ENCODE data around the gene FXYD7. TPM values are rescaled to one million over a fixed set of nuclear protein-coding genes. Genes with fewer than 3 reads are reported as not detected.
"Not testable (repeated sequence)": the region's sequence is repeated elsewhere in the genome, so short reads cannot be mapped to it uniquely, and the experiment has no call there.

Gene FXYD7, protein sequence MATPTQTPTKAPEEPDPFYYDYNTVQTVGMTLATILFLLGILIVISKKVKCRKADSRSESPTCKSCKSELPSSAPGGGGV
- total RNA-seq (2014; rRNA removed; shearing (Covaris generic)), result 0.66 and 1.7 TPM in 2 replicates
- 0.58 and 0.84 TPM in 2 replicates for polyA plus RNA-seq (2015; cell fraction: cytosol; rRNA removed)
- polyA plus RNA-seq (2015; cell fraction: nucleus; rRNA removed), result 0.20 TPM in 1 of 2 replicates, not detected in the other

- DNase-seq (ENCODE audit: low read depth), result no peak
These were observed at the start of gene FXYD7 for GRCh38 chr19:35143231-35143715. Gene FXYD7 (plus strand): TSS chr19:35143255. CDS start chr19:35143334, 79 bp downstream.

DNA sequence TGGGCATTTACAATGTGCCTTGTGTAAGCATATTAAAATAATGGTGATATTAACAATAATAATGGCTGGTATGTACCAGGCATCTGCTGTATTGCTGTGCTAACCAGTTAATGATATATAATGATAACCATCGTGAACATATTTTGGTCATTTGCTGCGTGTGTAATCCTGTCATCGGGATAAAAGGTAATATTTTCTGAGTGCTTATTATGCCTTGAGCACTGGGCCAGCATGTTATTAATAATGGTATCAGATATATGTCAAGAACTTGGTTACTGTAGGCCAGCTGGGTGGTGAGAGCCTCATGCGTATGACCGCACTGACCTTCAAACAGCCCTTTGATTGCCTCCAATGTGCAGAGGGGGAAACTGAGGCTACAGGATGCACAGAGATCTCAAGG, 49.6 kb upstream of the FXYD7 start:
- DNase-seq (ENCODE audit: low read depth), result no peak

DNA sequence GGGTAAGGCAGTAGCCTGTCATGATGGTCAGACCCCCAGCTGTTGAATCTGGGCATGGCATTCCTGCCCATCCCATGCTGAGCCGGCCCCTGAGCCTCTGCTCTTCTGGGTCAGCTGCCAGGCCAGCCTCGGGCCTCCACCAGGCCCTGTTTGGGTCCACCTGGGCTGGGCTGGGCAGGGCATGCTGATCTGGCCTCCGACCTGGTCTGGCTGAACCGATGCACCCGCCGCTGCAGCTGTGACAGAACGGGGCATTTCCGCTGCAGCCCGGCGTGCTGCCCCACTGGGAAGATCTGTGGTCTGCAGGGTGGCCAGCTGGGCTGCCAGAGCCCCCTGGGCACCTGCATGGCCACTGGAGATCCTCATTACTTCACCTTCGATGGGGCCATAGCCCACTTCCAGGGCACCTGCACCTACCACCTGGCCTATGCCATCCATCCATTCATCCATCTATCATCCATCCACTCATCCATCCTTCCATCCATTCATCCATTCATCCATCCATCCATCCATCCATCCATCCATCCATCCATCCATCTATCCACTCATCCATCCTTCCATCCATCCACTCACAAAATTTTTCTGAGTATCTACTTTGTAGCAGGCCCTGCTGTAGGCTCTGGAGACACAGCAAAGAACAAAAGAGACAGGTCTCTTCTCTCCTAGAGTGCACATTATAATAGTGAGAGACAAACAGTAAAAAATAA, 49.0 kb upstream of the FXYD7 start:
- no peak for DNase-seq (ENCODE audit: low read depth)

GRCh38 chr19:35094656-35095055, 48.4 kb upstream of the FXYD7 start:
- DNase-seq (ENCODE audit: low read depth), result no peak

DNA sequence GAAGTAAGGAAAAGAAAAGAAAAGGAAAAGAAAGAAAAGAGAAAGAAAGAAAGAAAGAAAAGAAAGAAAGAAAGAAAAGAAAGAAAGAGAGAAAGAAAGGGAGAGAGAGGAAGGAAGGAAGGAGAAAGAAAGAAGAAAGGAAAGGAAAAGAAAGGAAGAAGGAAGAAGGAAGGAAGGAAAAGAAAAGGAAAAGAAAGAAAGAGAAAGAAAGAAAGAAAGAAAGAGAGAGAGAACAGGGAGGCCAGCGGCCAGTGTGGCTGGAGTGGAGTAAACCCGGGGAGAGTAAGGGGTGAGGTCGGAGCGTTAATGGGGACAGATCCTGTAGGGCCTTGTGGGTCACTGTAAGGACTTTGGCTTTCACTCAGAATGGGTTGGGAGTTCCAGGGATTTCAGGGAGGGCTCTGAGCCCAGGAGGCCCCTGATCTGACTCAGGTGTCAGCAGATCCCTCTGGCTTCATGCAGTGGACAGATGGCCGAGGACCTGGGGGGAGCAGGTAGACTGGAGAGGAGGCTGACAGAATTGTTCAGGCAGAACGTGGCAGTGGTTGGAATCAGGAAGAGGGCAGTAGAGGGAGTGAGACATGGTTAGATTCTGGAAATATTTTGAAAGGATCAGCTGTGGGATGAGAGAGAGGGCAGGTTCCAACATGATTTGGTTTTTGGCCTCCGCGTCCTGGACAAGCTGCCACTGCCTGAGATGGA, 47.2 kb upstream of the FXYD7 start:
- DNase-seq (ENCODE audit: low read depth), result no peak

- no peak for DNase-seq (ENCODE audit: low read depth)
These were observed 44.5 kb upstream of the FXYD7 start for GRCh38 chr19:35098413-35099049.

GRCh38 chr19:35099155-35099896, 43.7 kb upstream of the FXYD7 start:
- no peak for DNase-seq (ENCODE audit: low read depth)

DNA sequence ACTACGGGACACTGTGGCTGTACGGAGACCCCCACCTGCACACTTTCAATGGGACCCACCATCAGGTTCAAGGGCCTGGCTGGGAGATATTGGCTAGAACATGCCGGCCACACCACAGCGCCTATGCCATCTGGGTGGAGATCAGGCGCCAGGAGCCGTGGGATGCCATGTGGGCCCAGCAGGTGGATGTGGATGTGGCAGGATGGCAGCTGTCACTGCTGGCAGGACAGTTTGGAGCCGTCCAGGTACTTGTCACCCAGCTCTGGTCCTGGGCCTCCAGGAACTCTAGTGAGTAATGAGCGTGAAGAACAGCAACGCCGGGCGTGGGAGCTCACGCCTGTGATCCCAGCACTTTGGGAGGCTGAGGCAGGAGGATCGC, 43.2 kb upstream of the FXYD7 start:
- DNase-seq (ENCODE audit: low read depth), result no peak

- DNase-seq (ENCODE audit: low read depth), result no peak
These were observed 42.2 kb upstream of the FXYD7 start for GRCh38 chr19:35100588-35101533.

GRCh38 chr19:35101949-35102348, 41.1 kb upstream of the FXYD7 start:
- not testable (repeated sequence) for DNase-seq (ENCODE audit: low read depth)

GRCh38 chr19:35103614-35104013, 39.4 kb upstream of the FXYD7 start:
- not testable (repeated sequence) for DNase-seq (ENCODE audit: low read depth)

GRCh38 chr19:35104361-35104760, 38.7 kb upstream of the FXYD7 start:
- DNase-seq (ENCODE audit: low read depth), result no peak

DNA sequence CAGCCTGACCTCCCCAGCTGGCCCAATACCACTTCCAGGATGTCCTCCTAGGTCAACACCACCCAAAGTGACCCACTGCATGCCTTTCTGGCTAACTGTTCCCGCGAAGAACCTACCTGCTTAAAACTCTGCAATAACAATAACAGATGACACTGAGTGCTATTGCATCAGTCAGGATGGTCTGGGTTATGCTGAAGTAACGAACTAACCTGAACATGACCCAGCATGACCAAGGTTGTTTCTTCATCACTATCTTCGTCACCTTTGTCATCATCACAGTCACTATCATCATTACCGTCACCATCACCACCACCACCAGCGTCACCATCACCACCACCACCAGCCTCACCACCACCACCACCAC, 38.0 kb upstream of the FXYD7 start:
- DNase-seq (ENCODE audit: low read depth), result no peak

DNA sequence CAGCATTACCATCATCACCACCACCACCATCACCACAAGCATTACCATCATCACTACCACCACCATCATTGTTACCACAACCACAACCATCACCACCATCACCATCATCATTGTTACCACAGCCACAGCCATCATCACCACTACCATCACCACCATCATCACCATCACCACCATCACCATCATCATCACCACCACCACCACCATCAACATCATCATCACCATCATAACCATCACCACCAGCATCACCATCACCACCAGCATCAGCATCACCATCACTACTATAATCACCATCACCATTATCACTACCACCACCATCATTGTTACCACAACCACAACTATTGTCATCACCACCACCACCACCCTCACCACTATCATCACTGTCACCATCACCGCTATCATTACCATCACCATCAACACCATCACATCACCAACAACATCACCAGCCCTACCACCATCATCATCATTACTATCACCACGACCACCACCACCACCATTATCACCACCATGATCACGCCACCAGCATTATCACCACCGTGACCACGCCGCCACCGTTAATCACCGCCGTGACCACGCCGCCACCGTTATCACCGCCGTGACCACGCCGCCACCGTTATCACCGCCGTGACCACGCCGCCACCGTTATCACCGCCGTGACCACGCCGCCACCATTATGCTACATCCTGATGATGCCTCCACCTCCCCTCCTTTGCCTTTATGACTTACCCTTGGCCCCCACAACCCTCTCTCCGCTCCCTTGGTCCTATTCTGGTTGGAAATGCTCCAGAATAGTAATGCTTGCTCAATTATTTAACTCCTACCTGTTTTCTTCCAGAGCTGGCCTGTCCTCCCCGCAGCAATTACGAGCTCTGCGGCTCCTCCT, 37.4 kb upstream of the FXYD7 start:
- no peak for DNase-seq (ENCODE audit: low read depth)

DNA sequence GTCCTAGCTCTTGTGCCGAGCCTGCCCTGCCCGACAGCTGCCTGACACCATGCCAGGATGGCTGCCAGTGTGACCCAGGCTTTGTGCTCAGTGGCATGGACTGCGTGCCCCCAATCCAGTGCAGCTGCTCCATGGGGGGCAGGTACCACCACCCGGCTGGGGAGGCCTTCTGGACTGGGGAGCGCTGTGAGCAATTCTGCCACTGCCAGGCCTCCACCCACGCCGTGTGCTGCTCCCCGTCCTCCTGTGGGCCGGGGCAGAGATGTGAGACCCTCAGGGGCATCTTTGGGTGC, 36.8 kb upstream of the FXYD7 start:
- no peak for DNase-seq (ENCODE audit: low read depth)

GRCh38 chr19:35106898-35107541, 36.0 kb upstream of the FXYD7 start:
- DNase-seq (ENCODE audit: low read depth), result no peak

DNA sequence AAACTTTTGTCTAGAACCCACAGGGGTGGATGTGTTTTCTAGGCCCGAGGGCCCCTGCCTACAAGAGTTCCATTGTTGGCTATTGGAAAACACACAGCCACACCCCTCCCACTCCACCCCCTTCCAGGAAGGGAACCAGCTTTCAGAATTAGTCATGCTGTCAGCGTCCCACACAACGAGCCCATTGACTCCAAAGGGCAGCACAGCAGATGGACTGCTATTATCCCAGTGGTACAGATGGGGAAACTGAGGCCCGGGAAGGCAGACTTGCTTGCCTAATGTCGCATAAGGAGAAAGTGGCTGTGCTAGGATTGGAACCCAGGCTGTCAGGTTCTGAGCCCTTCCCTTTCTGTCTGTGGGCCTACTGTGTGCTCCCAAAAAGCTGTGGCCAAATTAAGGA, 35.5 kb upstream of the FXYD7 start:
- DNase-seq (ENCODE audit: low read depth), result peak; percentile 64

DNA sequence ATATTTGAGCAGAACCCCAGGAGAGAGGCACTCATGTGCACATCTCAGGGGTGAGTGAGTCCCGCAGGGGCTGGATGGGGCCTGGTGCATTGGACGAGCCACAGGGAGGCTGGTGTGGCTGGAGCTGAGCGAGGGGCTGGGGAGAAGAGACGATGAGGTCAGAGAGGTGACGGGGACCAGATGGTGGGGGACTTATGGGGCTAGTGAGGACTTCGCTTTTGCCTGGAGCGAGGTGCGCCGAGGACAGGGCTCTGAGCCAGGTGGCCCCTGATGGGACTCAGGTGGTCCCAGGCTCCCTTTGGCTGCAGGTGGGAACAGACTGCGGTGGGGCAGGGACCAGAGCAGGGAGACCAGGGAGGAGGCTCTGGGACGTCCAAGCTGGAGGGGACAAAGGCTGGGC, 34.3 kb upstream of the FXYD7 start:
- DNase-seq (ENCODE audit: low read depth), result no peak
